Calu3 (cell line): ENCODE results near the gene MRPL44. TPM values are rescaled to one million over a fixed set of nuclear protein-coding genes. Genes with fewer than 3 reads are reported as not detected.

ENCODE experiments used
- BruUV-seq: library from RNA; stranded (reverse); fragments of 400-500 nt; replicated peaks from 2 replicates; lab custom pipeline; 2021; lab: Mats Ljungman, UMichigan
- CTCF ChIA-PET: fragments of 300-600 bp; sonication (Branson Sonifier 250); formaldehyde crosslinking; loops from one replicate; lab custom pipeline; 2022; ENCODE audit warnings: antibody characterized with exemption; lab: Charles Lee
- DNase-seq: peaks from one replicate; pipeline ENCODE4 v3.0.0; 2022
- H3K27ac Mint-ChIP-seq: one replicate; pipeline ENCODE4 v1.8.0; 2022; ENCODE audit warnings: mixed read lengths; ENCODE audit not compliant: unreplicated experiment
- H3K27me3 Mint-ChIP-seq: one replicate; pipeline ENCODE4 v1.8.0; 2022; ENCODE audit warnings: mixed read lengths; ENCODE audit not compliant: unreplicated experiment
- H3K36me3 Mint-ChIP-seq: one replicate; pipeline ENCODE4 v1.8.0; 2022; ENCODE audit warnings: mild to moderate bottlenecking, moderate library complexity, mixed read lengths; ENCODE audit not compliant: insufficient read depth, unreplicated experiment
- H3K4me1 Mint-ChIP-seq: one replicate; pipeline ENCODE4 v1.8.0; 2022; ENCODE audit warnings: mild to moderate bottlenecking, low read depth, mixed read lengths; ENCODE audit not compliant: unreplicated experiment
- H3K4me3 Mint-ChIP-seq: one replicate; pipeline ENCODE4 v1.8.0; 2022; ENCODE audit warnings: mild to moderate bottlenecking, low read depth, moderate library complexity, mixed read lengths; ENCODE audit not compliant: unreplicated experiment
- H3K9me3 Mint-ChIP-seq: one replicate; pipeline ENCODE4 v1.8.0; 2022; ENCODE audit warnings: low read depth, mixed read lengths; ENCODE audit not compliant: unreplicated experiment
- CTCF ChIP-seq: fragments of 200-600 bp; IDR thresholded peaks from one replicate; pipeline ENCODE4 v1.8.0; 2022; ENCODE audit warnings: antibody characterized with exemption; ENCODE audit not compliant: unreplicated experiment
- intact Hi-C: fragments of 100-400 bp; cut with micrococcal nuclease; formaldehyde crosslinking; loops from one replicate; pipeline ENCODE4 v1.10.0; 2022; ENCODE audit not compliant: unreplicated experiment
- total RNA-seq: library from RNA; stranded (reverse); gene quantifications from 2 replicates; pipeline ENCODE4 v1.2.3, GENCODE V29; 2022

Gene MRPL44
- total RNA-seq, 1 experiment from 2014 or later = 32.7 TPM

DNA sequence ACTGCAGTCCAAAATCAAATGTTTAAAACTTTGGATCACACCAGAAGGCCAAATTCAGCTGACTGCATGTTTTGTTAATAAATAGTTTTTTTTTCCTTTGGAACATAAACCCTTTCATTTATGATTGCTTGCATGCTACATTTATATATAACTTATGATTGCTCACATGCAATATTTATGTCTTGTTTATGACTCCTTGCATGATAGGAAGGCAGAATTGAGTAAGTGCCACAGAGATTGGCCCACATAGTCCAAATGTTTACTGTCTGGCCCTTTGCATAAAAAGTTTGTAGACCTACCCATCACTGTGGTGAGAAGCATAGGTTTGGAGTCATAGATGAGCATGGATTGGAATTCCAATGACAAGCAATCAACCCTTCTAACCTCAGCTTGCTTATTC is 42.9 kb upstream of the MRPL44 start:
- Mint-ChIP-seq H3K36me3 (peaks cover 6% of the 10 kb centered on the region), H3K9me3 (no peaks in the 10 kb centered on the region), H3K27me3 (no peaks in the 10 kb centered on the region), H3K27ac (no peak overlapping the region), H3K4me3 (no peak overlapping the region), H3K4me1 (peaks cover 7% of the 10 kb centered on the region)
- BruUV-seq = no TSS peak
- intact Hi-C loops = no loop called here
- CTCF ChIA-PET = interaction anchor here (0.7 kb wide), 1 partner anchor 436 kb away, joined by 4 read pairs; no protein-coding TSS in a partner anchor
- no peak for TF ChIP-seq CTCF
- no peak for DNase-seq

DNA sequence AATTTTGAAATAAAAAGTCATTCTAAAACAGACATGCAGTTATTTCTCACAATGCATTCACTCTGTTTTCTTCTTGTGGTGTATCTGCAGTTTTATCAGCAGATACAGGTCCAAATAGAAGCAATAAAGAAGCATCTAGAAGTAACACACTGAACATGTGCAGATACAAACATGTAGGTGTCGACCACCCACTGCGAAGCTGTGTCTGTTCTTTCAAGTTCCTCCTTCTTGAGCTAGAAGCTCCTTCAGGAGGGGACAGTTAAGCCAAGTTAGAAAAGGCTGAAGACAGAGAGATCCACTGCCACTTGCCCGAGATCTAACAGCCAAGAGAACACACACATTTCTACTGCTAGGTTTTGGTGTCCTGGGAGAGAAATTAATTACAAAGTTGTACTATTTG is 42.2 kb upstream of the MRPL44 start:
- H3K27ac Mint-ChIP-seq = no peak overlapping the region
- BruUV-seq = no TSS peak
- no peaks in the 10 kb centered on the region for H3K27me3 Mint-ChIP-seq
- H3K36me3 Mint-ChIP-seq = peaks cover 6% of the 10 kb centered on the region
- DNase-seq = no peak
- H3K9me3 Mint-ChIP-seq = no peaks in the 10 kb centered on the region
- no peak overlapping the region for H3K4me3 Mint-ChIP-seq
- no peaks in the 10 kb centered on the region for H3K4me1 Mint-ChIP-seq
- intact Hi-C loops = no loop called here
- no peak for TF ChIP-seq CTCF
- CTCF ChIA-PET = interaction anchor here (0.6 kb wide), 1 partner anchor 34 kb away, joined by 4 read pairs; no protein-coding TSS in a partner anchor

GRCh38 chr2:223916181-223916920 is 40.9 kb upstream of the MRPL44 start:
- H3K9me3 Mint-ChIP-seq = no peaks in the 10 kb centered on the region
- CTCF ChIA-PET = no interaction called here
- no peak for TF ChIP-seq CTCF
- H3K36me3 Mint-ChIP-seq = no peaks in the 10 kb centered on the region
- no TSS peak for BruUV-seq
- H3K27ac Mint-ChIP-seq = no peak overlapping the region
- intact Hi-C loops = no loop called here
- H3K4me3 Mint-ChIP-seq = no peak overlapping the region
- no peaks in the 10 kb centered on the region for H3K27me3 Mint-ChIP-seq
- DNase-seq = no peak
- no peaks in the 10 kb centered on the region for H3K4me1 Mint-ChIP-seq

DNA sequence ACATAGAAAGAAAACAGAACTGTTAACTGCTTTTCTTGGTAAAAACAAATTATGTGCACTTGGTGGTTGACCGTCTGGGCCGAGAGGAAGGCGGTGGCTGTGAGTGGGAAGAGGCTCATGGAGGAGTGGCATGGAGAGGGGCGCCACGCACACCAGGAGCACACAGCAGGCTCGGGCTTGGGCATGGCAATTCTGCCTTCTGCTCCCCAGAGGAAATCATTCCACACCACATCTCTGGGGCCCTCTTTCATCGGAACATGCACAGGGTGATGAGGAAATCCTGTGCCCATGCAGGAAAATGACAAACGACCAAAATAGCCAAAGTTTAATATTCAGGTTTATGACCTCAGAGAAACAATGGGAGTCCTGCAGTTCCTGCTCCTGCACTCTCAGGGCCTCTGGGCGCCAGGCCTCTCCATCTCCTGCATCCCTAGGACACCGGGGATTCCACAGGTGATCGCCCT is 38.6 kb upstream of the MRPL44 start:
- no peaks in the 10 kb centered on the region for H3K4me1 Mint-ChIP-seq
- H3K27ac Mint-ChIP-seq = no peak overlapping the region
- no peak overlapping the region for H3K4me3 Mint-ChIP-seq

More for the DNA sequence above, 38.6 kb upstream of the MRPL44 start:
- H3K27me3 Mint-ChIP-seq = no peaks in the 10 kb centered on the region
- CTCF ChIA-PET = no interaction called here
- DNase-seq = no peak
- no peaks in the 10 kb centered on the region for H3K9me3 Mint-ChIP-seq
- BruUV-seq = no TSS peak
- no peaks in the 10 kb centered on the region for H3K36me3 Mint-ChIP-seq
- intact Hi-C loops = no loop called here
- no peak for TF ChIP-seq CTCF
